Gastrocnemius medialis (tissue), 4 donors: ENCODE results near the gene VCX3A.

ENCODE experiments used
- CTCF ChIP-seq, 5 experiments: fragments of 450-650 bp in 3 of 5; fragments of 200-600 bp in 2 of 5; sonication (generic) in 2 of 5; IDR thresholded peaks in 4 of 5; conservative IDR thresholded peaks in 1 of 5; 1 replicate in 4 of 5; 2 replicates in 1 of 5; pipeline ENCODE4 v1.5.1; 2016 to 2019; ENCODE audit warnings: antibody characterized with exemption in 5 of 5, mild to moderate bottlenecking in 3 of 5, moderate library complexity in 3 of 5
- POLR2A ChIP-seq, 2 donors: fragments of 450-650 bp; IDR thresholded peaks; one replicate each; pipeline ENCODE4 v1.6.1; 2017; ENCODE audit warnings: antibody characterized with exemption in 2 of 2, mild to moderate bottlenecking in 2 of 2, moderate library complexity in 2 of 2

GRCh38 chrX:6517376-6517775, 17.5 kb downstream of the VCX3A start:
- no peak for TF ChIP-seq CTCF (IDR thresholded peaks at IDR 0.05 in 4 of 5, conservative IDR thresholded peaks at IDR 0.05 in 1 of 5)
- no peak for TF ChIP-seq POLR2A (IDR thresholded peaks at IDR 0.05)
